Tibial nerve (tissue), 3 donors: ENCODE results near the gene CKAP5.

Experiments
- POLR2A ChIP-seq, 2 donors: fragments of 450-650 bp; IDR thresholded peaks; one replicate each; pipeline ENCODE4 v1.6.1; 2017; ENCODE audit warnings: antibody characterized with exemption in 2 of 2, mild to moderate bottlenecking in 2 of 2, moderate library complexity in 2 of 2
- TF ChIP-seq, protein P1 (sequence below), 5 experiments: fragments of 200-600 bp in 3 of 5; fragments of 450-650 bp in 2 of 5; sonication (generic) in 3 of 5; IDR thresholded peaks; one replicate each; pipeline ENCODE4 v1.5.1; 2016 to 2019; ENCODE audit warnings: antibody characterized with exemption in 5 of 5, mild to moderate bottlenecking in 3 of 5, moderate library complexity in 2 of 5

DNA sequence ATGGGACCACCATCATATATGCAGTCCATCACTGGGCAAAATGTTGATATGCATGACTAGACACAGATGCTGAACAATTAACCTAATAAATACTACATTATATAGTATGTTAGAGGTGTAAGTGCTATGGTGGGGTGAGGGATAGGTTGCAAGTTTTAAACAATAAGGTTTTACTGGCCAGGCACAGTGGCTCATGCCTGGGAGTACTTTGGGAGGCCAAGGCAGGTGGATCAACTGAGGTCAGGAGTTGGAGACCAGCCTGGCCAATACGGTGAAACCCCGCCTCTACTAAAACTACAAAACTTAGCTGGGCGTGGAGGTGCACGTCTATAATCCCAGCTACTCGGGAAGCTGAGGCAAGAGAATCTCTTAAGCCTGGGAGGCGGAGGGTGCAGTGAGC, 98.9 kb downstream of the CKAP5 start:
- TF ChIP-seq, protein P1, sequence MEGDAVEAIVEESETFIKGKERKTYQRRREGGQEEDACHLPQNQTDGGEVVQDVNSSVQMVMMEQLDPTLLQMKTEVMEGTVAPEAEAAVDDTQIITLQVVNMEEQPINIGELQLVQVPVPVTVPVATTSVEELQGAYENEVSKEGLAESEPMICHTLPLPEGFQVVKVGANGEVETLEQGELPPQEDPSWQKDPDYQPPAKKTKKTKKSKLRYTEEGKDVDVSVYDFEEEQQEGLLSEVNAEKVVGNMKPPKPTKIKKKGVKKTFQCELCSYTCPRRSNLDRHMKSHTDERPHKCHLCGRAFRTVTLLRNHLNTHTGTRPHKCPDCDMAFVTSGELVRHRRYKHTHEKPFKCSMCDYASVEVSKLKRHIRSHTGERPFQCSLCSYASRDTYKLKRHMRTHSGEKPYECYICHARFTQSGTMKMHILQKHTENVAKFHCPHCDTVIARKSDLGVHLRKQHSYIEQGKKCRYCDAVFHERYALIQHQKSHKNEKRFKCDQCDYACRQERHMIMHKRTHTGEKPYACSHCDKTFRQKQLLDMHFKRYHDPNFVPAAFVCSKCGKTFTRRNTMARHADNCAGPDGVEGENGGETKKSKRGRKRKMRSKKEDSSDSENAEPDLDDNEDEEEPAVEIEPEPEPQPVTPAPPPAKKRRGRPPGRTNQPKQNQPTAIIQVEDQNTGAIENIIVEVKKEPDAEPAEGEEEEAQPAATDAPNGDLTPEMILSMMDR (IDR thresholded peaks at IDR 0.05): no peak
- TF ChIP-seq POLR2A (IDR thresholded peaks at IDR 0.05): no peak
